Calu3 (cell line): ENCODE results near the gene TNKS1BP1. TPM values are rescaled to one million over a fixed set of nuclear protein-coding genes. Genes with fewer than 3 reads are reported as not detected.
A peak's percentile ranks its signal among the peaks of the same experiment; 100 is the strongest.

Experiments used
- BruUV-seq: library from RNA; stranded (reverse); fragments of 400-500 nt; replicated peaks from 2 replicates; lab custom pipeline; 2021; lab: Mats Ljungman, UMichigan
- CTCF ChIA-PET: fragments of 300-600 bp; sonication (Branson Sonifier 250); formaldehyde crosslinking; loops from one replicate; lab custom pipeline; 2022; ENCODE audit warnings: antibody characterized with exemption; lab: Charles Lee
- DNase-seq: peaks from one replicate; pipeline ENCODE4 v3.0.0; 2022
- H3K27ac Mint-ChIP-seq: one replicate; pipeline ENCODE4 v1.8.0; 2022; ENCODE audit warnings: mixed read lengths; ENCODE audit not compliant: unreplicated experiment
- H3K27me3 Mint-ChIP-seq: one replicate; pipeline ENCODE4 v1.8.0; 2022; ENCODE audit warnings: mixed read lengths; ENCODE audit not compliant: unreplicated experiment
- H3K36me3 Mint-ChIP-seq: one replicate; pipeline ENCODE4 v1.8.0; 2022; ENCODE audit warnings: mild to moderate bottlenecking, moderate library complexity, mixed read lengths; ENCODE audit not compliant: insufficient read depth, unreplicated experiment
- H3K4me1 Mint-ChIP-seq: one replicate; pipeline ENCODE4 v1.8.0; 2022; ENCODE audit warnings: mild to moderate bottlenecking, low read depth, mixed read lengths; ENCODE audit not compliant: unreplicated experiment
- H3K4me3 Mint-ChIP-seq: one replicate; pipeline ENCODE4 v1.8.0; 2022; ENCODE audit warnings: mild to moderate bottlenecking, low read depth, moderate library complexity, mixed read lengths; ENCODE audit not compliant: unreplicated experiment
- H3K9me3 Mint-ChIP-seq: one replicate; pipeline ENCODE4 v1.8.0; 2022; ENCODE audit warnings: low read depth, mixed read lengths; ENCODE audit not compliant: unreplicated experiment
- intact Hi-C: fragments of 100-400 bp; cut with micrococcal nuclease; formaldehyde crosslinking; loops from one replicate; pipeline ENCODE4 v1.10.0; 2022; ENCODE audit not compliant: unreplicated experiment
- total RNA-seq: library from RNA; stranded (reverse); gene quantifications from 2 replicates; pipeline ENCODE4 v1.2.3, GENCODE V29; 2022
- TF ChIP-seq, protein P1 (sequence below): fragments of 200-600 bp; IDR thresholded peaks from one replicate; pipeline ENCODE4 v1.8.0; 2022; ENCODE audit warnings: antibody characterized with exemption; ENCODE audit not compliant: unreplicated experiment

The TNKS1BP1 gene
- total RNA-seq, 1 experiment from 2014 or later: 151 TPM

DNA sequence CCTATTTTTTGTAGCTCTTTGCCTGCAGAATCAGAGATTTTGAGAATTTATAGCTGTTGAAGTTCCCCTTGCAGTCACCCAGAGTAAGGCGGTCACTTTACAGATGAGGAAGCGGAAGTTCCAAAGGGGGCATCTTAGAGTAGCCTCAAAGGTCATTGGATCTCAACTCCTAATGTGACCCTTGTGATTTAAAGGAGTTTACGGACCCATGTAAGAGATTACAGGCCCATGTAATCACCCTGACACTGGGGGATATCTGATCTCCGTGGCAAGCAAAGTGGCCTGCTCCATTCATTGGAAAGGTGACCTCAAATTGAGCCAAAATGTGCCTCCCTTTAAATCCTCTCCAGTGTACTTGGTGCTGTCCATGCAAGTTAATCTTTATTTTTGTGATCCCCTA is 29.1 kb upstream of the TNKS1BP1 start:
- TF ChIP-seq, protein P1, sequence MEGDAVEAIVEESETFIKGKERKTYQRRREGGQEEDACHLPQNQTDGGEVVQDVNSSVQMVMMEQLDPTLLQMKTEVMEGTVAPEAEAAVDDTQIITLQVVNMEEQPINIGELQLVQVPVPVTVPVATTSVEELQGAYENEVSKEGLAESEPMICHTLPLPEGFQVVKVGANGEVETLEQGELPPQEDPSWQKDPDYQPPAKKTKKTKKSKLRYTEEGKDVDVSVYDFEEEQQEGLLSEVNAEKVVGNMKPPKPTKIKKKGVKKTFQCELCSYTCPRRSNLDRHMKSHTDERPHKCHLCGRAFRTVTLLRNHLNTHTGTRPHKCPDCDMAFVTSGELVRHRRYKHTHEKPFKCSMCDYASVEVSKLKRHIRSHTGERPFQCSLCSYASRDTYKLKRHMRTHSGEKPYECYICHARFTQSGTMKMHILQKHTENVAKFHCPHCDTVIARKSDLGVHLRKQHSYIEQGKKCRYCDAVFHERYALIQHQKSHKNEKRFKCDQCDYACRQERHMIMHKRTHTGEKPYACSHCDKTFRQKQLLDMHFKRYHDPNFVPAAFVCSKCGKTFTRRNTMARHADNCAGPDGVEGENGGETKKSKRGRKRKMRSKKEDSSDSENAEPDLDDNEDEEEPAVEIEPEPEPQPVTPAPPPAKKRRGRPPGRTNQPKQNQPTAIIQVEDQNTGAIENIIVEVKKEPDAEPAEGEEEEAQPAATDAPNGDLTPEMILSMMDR: no peak
- intact Hi-C loops: no loop called here
- no peaks in the 10 kb centered on the region for H3K4me1 Mint-ChIP-seq
- H3K27ac Mint-ChIP-seq: no peak overlapping the region
- BruUV-seq: no TSS peak
- peaks cover 22% of the 10 kb centered on the region for H3K27me3 Mint-ChIP-seq
- H3K9me3 Mint-ChIP-seq: peaks cover 5% of the 10 kb centered on the region
- no peaks in the 10 kb centered on the region for H3K36me3 Mint-ChIP-seq
- H3K4me3 Mint-ChIP-seq: no peak overlapping the region
- CTCF ChIA-PET: no interaction called here
- DNase-seq: no peak

DNA sequence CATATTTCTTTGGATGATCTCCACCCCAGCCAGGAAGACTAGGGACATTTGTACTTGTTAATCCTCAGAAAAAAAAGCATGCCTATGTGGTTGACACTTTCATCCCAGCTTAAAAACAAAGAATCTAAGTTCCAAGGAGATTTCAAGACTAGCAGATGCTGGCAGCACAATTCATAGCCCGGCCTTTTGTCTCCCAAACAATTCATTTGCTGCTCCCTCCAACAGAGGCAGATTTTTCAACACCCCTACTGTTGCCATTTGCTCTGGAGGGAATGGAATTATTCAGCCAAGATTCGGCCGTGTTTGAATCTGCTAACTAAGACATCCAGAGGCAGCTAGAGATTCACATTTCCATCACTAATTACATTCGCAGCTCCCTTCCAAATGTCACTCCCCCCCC is 28.7 kb upstream of the TNKS1BP1 start:
- CTCF ChIA-PET: no interaction called here

DNA sequence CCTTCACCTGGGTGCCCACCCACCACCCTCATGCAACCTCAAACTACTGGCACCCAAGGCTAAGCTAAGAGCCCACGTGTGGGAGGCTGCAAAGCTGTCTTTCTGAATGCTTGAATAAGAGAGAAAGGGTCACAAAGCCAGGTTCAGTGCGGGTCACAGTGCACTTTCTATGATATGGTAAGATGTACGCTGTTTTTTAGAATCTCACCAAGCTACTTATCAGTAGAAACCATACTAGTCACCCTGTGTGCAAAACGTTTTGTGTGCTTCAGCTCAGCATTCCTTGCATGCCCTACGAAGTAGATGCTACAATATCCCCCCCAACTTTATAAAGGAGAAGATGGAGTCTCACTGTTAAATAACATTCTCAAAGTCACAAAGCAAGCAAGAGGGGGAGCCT is 28.3 kb upstream of the TNKS1BP1 start:
- H3K27ac Mint-ChIP-seq: no peak overlapping the region
- DNase-seq: no peak
- H3K4me1 Mint-ChIP-seq: no peaks in the 10 kb centered on the region
- intact Hi-C loops: no loop called here
- CTCF ChIA-PET: no interaction called here
- TF ChIP-seq, protein P1: no peak
- H3K9me3 Mint-ChIP-seq: peaks cover 5% of the 10 kb centered on the region
- no peak overlapping the region for H3K4me3 Mint-ChIP-seq
- H3K36me3 Mint-ChIP-seq: no peaks in the 10 kb centered on the region
- H3K27me3 Mint-ChIP-seq: peaks cover 29% of the 10 kb centered on the region
- no TSS peak for BruUV-seq

More for the DNA sequence above, 28.7 kb upstream of the TNKS1BP1 start:
- BruUV-seq: no TSS peak
- Mint-ChIP-seq H3K36me3 (no peaks in the 10 kb centered on the region), H3K9me3 (peaks cover 5% of the 10 kb centered on the region), H3K27me3 (peaks cover 25% of the 10 kb centered on the region), H3K4me1 (no peaks in the 10 kb centered on the region), H3K4me3 (no peak overlapping the region), H3K27ac (no peak overlapping the region)
- no peak for DNase-seq
- TF ChIP-seq, protein P1: no peak
- intact Hi-C loops: no loop called here

DNA sequence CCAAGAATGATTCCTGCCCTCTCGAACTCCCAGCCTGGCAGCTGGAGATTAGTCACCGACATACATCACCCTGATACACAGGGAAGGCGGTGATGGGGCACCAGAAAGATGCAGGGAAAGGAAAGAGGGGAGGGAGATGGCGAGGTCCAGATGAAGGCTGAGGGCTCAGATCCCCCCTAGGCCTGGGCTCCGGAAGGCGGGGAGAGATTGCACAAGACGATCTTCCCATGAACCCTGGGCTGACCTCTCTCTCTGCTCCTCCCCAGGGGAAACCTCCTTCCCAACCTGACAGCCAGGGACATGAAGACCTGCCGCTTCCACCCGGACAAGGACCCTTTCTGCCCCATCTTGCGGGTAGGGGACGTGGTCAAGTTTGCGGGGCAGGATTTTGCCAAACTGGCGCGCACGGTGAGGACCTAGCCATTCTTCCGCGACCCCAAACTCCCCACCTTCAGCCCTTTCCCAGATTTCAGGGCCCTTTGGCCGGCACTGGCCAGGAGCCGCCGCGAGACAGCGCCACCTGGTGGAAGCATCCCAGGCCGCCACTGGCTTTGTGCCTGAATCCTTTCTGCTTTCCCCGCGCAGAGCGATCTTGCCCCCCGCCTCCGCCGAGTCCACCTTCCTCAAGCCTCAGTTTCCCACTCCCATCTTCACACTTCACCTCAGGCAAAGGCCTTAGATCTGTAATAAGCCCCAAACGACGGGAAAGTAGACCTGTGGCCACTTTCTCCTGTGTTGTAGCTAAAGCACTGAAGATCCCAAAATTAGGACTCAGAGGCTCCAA is 24.9 kb upstream of the TNKS1BP1 start:
- peaks cover 35% of the 10 kb centered on the region for H3K27me3 Mint-ChIP-seq
- no peak overlapping the region for H3K4me3 Mint-ChIP-seq
- CTCF ChIA-PET: interaction anchor here (0.7 kb wide), 2 partner anchors 10 to 111 kb away, joined by 3 to 4 read pairs; no protein-coding TSS in a partner anchor
- H3K4me1 Mint-ChIP-seq: no peaks in the 10 kb centered on the region
- no TSS peak for BruUV-seq
- DNase-seq: peak; percentile 71
- no peaks in the 10 kb centered on the region for H3K36me3 Mint-ChIP-seq
- no peak overlapping the region for H3K27ac Mint-ChIP-seq
- TF ChIP-seq, protein P1: peak; percentile 80
- intact Hi-C loops: loop anchor here (5.0 kb wide), 3 partner anchors 108 to 1173 kb away; no protein-coding TSS in a partner anchor
- peaks cover 5% of the 10 kb centered on the region for H3K9me3 Mint-ChIP-seq
